H9 (cell line): Measurements from ENCODE around the gene TTC3. TPM values are rescaled to one million over a fixed set of nuclear protein-coding genes. Genes with fewer than 3 reads are reported as not detected.
"Not testable (repeated sequence)": the region's sequence is repeated elsewhere in the genome, so short reads cannot be mapped to it uniquely, and the experiment has no call there.

Experiments used
- DNase-seq: peaks from one replicate; pipeline ENCODE4 v3.0.0-alpha.2; 2017
- H2AFZ ChIP-seq: one replicate; pipeline ENCODE4 v1.6.1; 2013; ENCODE audit warnings: mild to moderate bottlenecking, low read length, control low read depth, moderate library complexity
- H2AK5ac ChIP-seq: 2 replicates; pipeline ENCODE4 v1.6.1; 2013; ENCODE audit warnings: low read length, control low read depth, mixed read lengths; ENCODE audit not compliant: insufficient read length
- H2BK120ac ChIP-seq: one replicate; pipeline ENCODE4 v1.6.1; 2013; ENCODE audit warnings: low read depth, mild to moderate bottlenecking, low read length, control low read depth, inconsistent platforms; ENCODE audit not compliant: poor library complexity, severe bottlenecking
- H2BK12ac ChIP-seq: 2 replicates; pipeline ENCODE4 v1.6.1; 2013; ENCODE audit warnings: low read length, control low read depth, mixed read lengths, low read depth; ENCODE audit not compliant: insufficient read length
- H2BK15ac ChIP-seq: 2 replicates; pipeline ENCODE4 v1.6.1; 2013; ENCODE audit warnings: low read depth, low read length, control low read depth
- H2BK20ac ChIP-seq: one replicate; pipeline ENCODE4 v1.6.1; 2013; ENCODE audit warnings: low read depth, mild to moderate bottlenecking, low read length, control low read depth, inconsistent platforms; ENCODE audit not compliant: poor library complexity, severe bottlenecking
- H2BK5ac ChIP-seq: 2 replicates; pipeline ENCODE4 v1.6.1; 2013; ENCODE audit warnings: low read length, control low read depth, mixed read lengths; ENCODE audit not compliant: insufficient read length
- H3K14ac ChIP-seq: 2 replicates; pipeline ENCODE4 v1.6.1; 2013; ENCODE audit warnings: low read length, control low read depth; ENCODE audit not compliant: insufficient read depth
- H3K18ac ChIP-seq: 2 replicates; pipeline ENCODE4 v1.6.1; 2013; ENCODE audit warnings: low read depth, mild to moderate bottlenecking, mixed read lengths, low read length, control low read depth; ENCODE audit not compliant: insufficient read length
- H3K23ac ChIP-seq: 2 replicates; pipeline ENCODE4 v1.6.1; 2013; ENCODE audit warnings: low read length, control low read depth, mixed read lengths, low read depth; ENCODE audit not compliant: insufficient read length
- H3K23me2 ChIP-seq: 2 replicates; pipeline ENCODE4 v1.6.1; 2013; ENCODE audit warnings: low read depth, mild to moderate bottlenecking, mixed read lengths, low read length, control low read depth; ENCODE audit not compliant: insufficient read length, poor library complexity, severe bottlenecking
- H3K27ac ChIP-seq: 2 replicates; pipeline ENCODE4 v1.5.1; 2013; ENCODE audit warnings: low read length, control low read depth, mixed read lengths, low read depth; ENCODE audit not compliant: insufficient read length
- H3K27me3 ChIP-seq: 2 replicates; pipeline ENCODE4 v1.6.1; 2013; ENCODE audit warnings: low read length, control low read depth, inconsistent platforms; ENCODE audit not compliant: insufficient read depth
- H3K4ac ChIP-seq: 2 replicates; pipeline ENCODE4 v1.6.1; 2013; ENCODE audit warnings: low read depth, mild to moderate bottlenecking, control low read depth, inconsistent platforms, low read length, moderate library complexity
- H3K4me1 ChIP-seq: 2 replicates; pipeline ENCODE4 v1.6.1; 2013; ENCODE audit warnings: low read length, control low read depth, inconsistent platforms; ENCODE audit not compliant: insufficient read depth
- H3K4me2 ChIP-seq: 2 replicates; pipeline ENCODE4 v1.6.1; 2013; ENCODE audit warnings: low read length, control low read depth, mixed read lengths; ENCODE audit not compliant: insufficient read length, insufficient read depth
- H3K56ac ChIP-seq: 2 replicates; pipeline ENCODE4 v1.6.1; 2013; ENCODE audit warnings: low read depth, mild to moderate bottlenecking, mixed read lengths, low read length, control low read depth; ENCODE audit not compliant: insufficient read length
- H3K79me1 ChIP-seq: 2 replicates; pipeline ENCODE4 v1.6.1; 2013; ENCODE audit warnings: low read depth, mild to moderate bottlenecking, moderate library complexity, low read length, control low read depth, inconsistent platforms; ENCODE audit not compliant: insufficient read depth, poor library complexity, severe bottlenecking
- H3K79me2 ChIP-seq: 2 replicates; pipeline ENCODE4 v1.6.1; 2013; ENCODE audit warnings: low read length, control low read depth, inconsistent platforms; ENCODE audit not compliant: insufficient read depth
- H3K9ac ChIP-seq: 2 replicates; pipeline ENCODE4 v1.6.1; 2013; ENCODE audit warnings: low read length, control low read depth, mixed read lengths; ENCODE audit not compliant: insufficient read length; ENCODE audit errors: extremely low read depth
- H3K9me3 ChIP-seq: one replicate; pipeline ENCODE4 v1.6.1; 2013; ENCODE audit warnings: low read depth, low read length, inconsistent platforms; ENCODE audit not compliant: control insufficient read depth
- H3T11ph ChIP-seq: one replicate; pipeline ENCODE4 v1.6.1; 2013; ENCODE audit warnings: mild to moderate bottlenecking, low read length, control low read depth, inconsistent platforms
- H4K20me1 ChIP-seq: one replicate; pipeline ENCODE4 v1.6.1; 2013; ENCODE audit not compliant: control insufficient read depth, insufficient read length, insufficient read depth
- H4K5ac ChIP-seq: 2 replicates; pipeline ENCODE4 v1.6.1; 2013; ENCODE audit warnings: low read depth, mild to moderate bottlenecking, mixed read lengths, low read length, control low read depth; ENCODE audit not compliant: insufficient read length
- H4K8ac ChIP-seq: replicated peaks from 2 replicates; pipeline ENCODE4 v1.6.1; 2013; ENCODE audit warnings: low read length, control low read depth, mixed read lengths, low read depth; ENCODE audit not compliant: insufficient read length
- H4K91ac ChIP-seq: 2 replicates; pipeline ENCODE4 v1.6.1; 2013; ENCODE audit warnings: low read depth, mild to moderate bottlenecking, moderate library complexity, mixed read lengths, low read length, control low read depth; ENCODE audit not compliant: insufficient read length
- H3K27ac Mint-ChIP-seq, 3 experiments: 2 replicates in 2 of 3; 3 replicates in 1 of 3; pipeline ENCODE4 v1.8.0; 2020 to 2021; ENCODE audit warnings: mixed read lengths in 3 of 3, mild to moderate bottlenecking in 1 of 3, moderate library complexity in 1 of 3
- H3K27me3 Mint-ChIP-seq: 2 replicates; pipeline ENCODE4 v1.8.0; 2021; ENCODE audit warnings: low read depth, mild to moderate bottlenecking, moderate library complexity, mixed read lengths
- H3K36me3 Mint-ChIP-seq, 3 experiments: 2 replicates in 2 of 3; 3 replicates in 1 of 3; pipeline ENCODE4 v1.8.0; 2020 to 2021; ENCODE audit warnings: low read depth in 3 of 3, mixed read lengths in 3 of 3; ENCODE audit not compliant: insufficient read depth in 1 of 3
- H3K4me1 Mint-ChIP-seq, 2 experiments: 2 replicates each; pipeline ENCODE4 v1.8.0; 2020; ENCODE audit warnings: mixed read lengths in 2 of 2
- H3K4me3 Mint-ChIP-seq, 2 experiments: 2 replicates in 1 of 2; 3 replicates in 1 of 2; pipeline ENCODE4 v1.8.0; 2020 to 2021; ENCODE audit warnings: mild to moderate bottlenecking in 2 of 2, mixed read lengths in 2 of 2, moderate library complexity in 1 of 2
- H3K9me3 Mint-ChIP-seq, 2 experiments: 2 replicates in 1 of 2; 3 replicates in 1 of 2; pipeline ENCODE4 v1.8.0; 2020; ENCODE audit warnings: mild to moderate bottlenecking in 2 of 2, mixed read lengths in 2 of 2, moderate library complexity in 1 of 2
- WGBS: extraction: QIAGEN DNeasy Blood & Tissue Kit; methylation state at CpG from one replicate; pipeline ENCODE4 v1.1.7; 2013; ENCODE audit warnings: missing lambda C conversion rate, low lambda C conversion rate, mixed read lengths; ENCODE audit not compliant: insufficient read length; ENCODE audit errors: extremely low coverage; 5-methylcytosine and 5-hydroxymethylcytosine counted together
- total RNA-seq: library from RNA; stranded (reverse); gene quantifications from 2 replicates; pipeline ENCODE4 v1.2.1, GENCODE V29; 2021
- TF ChIP-seq, protein P1 (sequence below): fragments of 200-600 bp; sonication (generic); conservative IDR thresholded peaks from 3 replicates; pipeline ENCODE4 v1.8.0; 2021; ENCODE audit warnings: antibody characterized with exemption, mild to moderate bottlenecking

Gene TTC3
- total RNA-seq, 1 experiment from 2014 or later = 46.5 TPM

DNA sequence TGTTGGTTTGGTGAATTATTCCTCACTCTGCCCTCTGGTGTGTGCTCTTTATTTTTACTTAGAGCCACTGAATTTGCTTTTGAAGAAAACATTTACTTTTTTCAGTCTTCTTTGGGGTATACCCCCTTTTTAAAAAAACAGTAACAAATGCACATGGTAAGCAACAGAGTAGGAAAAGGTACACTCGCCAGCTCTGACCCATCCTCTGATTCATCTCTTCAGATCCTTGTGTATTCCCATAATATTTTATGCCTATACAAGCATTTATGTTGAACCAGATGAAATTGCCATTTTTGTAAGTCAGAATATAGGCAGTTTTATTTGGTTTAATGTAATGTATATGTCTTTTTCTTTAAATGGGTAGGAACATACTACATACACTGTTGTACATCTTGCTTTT, 28.3 kb downstream of the TTC3 start:
- H3K14ac ChIP-seq = no peak overlapping the region
- H3K9me3 ChIP-seq = no peaks in the 10 kb centered on the region
- no peak overlapping the region for H2BK20ac ChIP-seq
- TF ChIP-seq, protein P1, sequence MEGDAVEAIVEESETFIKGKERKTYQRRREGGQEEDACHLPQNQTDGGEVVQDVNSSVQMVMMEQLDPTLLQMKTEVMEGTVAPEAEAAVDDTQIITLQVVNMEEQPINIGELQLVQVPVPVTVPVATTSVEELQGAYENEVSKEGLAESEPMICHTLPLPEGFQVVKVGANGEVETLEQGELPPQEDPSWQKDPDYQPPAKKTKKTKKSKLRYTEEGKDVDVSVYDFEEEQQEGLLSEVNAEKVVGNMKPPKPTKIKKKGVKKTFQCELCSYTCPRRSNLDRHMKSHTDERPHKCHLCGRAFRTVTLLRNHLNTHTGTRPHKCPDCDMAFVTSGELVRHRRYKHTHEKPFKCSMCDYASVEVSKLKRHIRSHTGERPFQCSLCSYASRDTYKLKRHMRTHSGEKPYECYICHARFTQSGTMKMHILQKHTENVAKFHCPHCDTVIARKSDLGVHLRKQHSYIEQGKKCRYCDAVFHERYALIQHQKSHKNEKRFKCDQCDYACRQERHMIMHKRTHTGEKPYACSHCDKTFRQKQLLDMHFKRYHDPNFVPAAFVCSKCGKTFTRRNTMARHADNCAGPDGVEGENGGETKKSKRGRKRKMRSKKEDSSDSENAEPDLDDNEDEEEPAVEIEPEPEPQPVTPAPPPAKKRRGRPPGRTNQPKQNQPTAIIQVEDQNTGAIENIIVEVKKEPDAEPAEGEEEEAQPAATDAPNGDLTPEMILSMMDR = no peak
- no peak overlapping the region for H2AK5ac ChIP-seq
- no peak overlapping the region for H2BK12ac ChIP-seq
- no peak overlapping the region for H4K8ac ChIP-seq
- no peak overlapping the region for H4K91ac ChIP-seq
- no peaks in the 10 kb centered on the region for H4K20me1 ChIP-seq
- H3T11ph ChIP-seq = no peak overlapping the region
- DNase-seq = no peak
- no peak overlapping the region for H2BK15ac ChIP-seq
- H3K79me1 ChIP-seq = no peaks in the 10 kb centered on the region
- no peaks in the 10 kb centered on the region for H3K27me3 ChIP-seq
- no peak overlapping the region for H3K4ac ChIP-seq
- H3K4me1 ChIP-seq = no peaks in the 10 kb centered on the region
- no peak overlapping the region for H2AFZ ChIP-seq
- Mint-ChIP-seq H3K4me1 (no peaks in the 10 kb centered on the region), H3K27me3 (no peaks in the 10 kb centered on the region), H3K27ac (no peak overlapping the region), H3K36me3 (peaks cover 0 to 23% (median 0%) of the 10 kb centered on the region in 3 experiments; a peak in 3 of 7 replicates), H3K9me3 (peaks cover 0 to 4% of the 10 kb centered on the region in 2 experiments; a peak in 1 of 5 replicates), H3K4me3 (no peak overlapping the region)
- no peak overlapping the region for H4K5ac ChIP-seq
- no peak overlapping the region for H2BK5ac ChIP-seq
- no peak overlapping the region for H3K23ac ChIP-seq
- H3K4me2 ChIP-seq = no peak overlapping the region
- no CpG with 5 or more reads among the region's 1 CpG for WGBS
- no peak overlapping the region for H3K9ac ChIP-seq
- H3K56ac ChIP-seq = no peak overlapping the region
- H3K27ac ChIP-seq = no peak overlapping the region
- no peaks in the 10 kb centered on the region for H3K23me2 ChIP-seq
- no peak overlapping the region for H3K18ac ChIP-seq
- H2BK120ac ChIP-seq = no peak overlapping the region
- no peaks in the 10 kb centered on the region for H3K79me2 ChIP-seq

DNA sequence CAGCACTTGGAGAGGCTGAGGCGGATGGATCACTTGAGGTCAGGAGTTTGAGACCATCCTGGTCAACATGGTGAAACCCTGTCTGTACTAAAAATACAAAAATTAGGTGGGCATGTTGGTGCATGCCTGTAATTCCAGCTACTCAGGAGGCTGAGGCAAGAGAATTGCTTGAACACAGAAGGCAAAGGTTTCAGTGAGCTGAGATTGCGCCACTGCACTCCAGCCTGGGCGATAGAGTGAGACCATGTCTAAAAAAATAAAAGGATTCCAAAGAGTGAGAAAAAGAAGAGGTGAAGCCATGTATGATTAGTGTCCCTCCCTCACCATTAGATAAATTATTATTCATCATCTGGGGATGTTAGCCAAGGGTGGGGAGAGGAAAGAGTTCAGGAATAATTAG, 29.7 kb downstream of the TTC3 start:
- peaks cover 6 to 31% (median 9%) of the 10 kb centered on the region in 3 experiments for H3K36me3 Mint-ChIP-seq
- not testable (repeated sequence) for H3K27ac ChIP-seq

More for the DNA sequence above, 29.7 kb downstream of the TTC3 start:
- not testable (repeated sequence) for H3K4me1 ChIP-seq, H3K79me1 ChIP-seq, H3K23ac ChIP-seq, H2BK20ac ChIP-seq, H3K27ac Mint-ChIP-seq, H3K14ac ChIP-seq, H4K91ac ChIP-seq, H2BK120ac ChIP-seq, H2BK5ac ChIP-seq, H3K9ac ChIP-seq, H2AFZ ChIP-seq, H2BK15ac ChIP-seq, H3K4me2 ChIP-seq, H3K79me2 ChIP-seq, H2BK12ac ChIP-seq, H3K4me1 Mint-ChIP-seq, H3T11ph ChIP-seq, H3K4me3 Mint-ChIP-seq, H3K9me3 ChIP-seq, H3K4ac ChIP-seq, H4K20me1 ChIP-seq, H3K27me3 ChIP-seq, H2AK5ac ChIP-seq, H3K27me3 Mint-ChIP-seq, H3K18ac ChIP-seq, H3K56ac ChIP-seq, H4K8ac ChIP-seq, H4K5ac ChIP-seq, DNase-seq, H3K23me2 ChIP-seq
- peaks cover 9 to 14% of the 10 kb centered on the region in 2 experiments for H3K9me3 Mint-ChIP-seq
- no CpG with 5 or more reads among the region's 3 CpGs for WGBS
